GM13976 (cell line): ENCODE measurements around the gene ING1.
"Not testable (repeated sequence)": the region's sequence is repeated elsewhere in the genome, so short reads cannot be mapped to it uniquely, and the experiment has no call there.

Source experiments
- DNase-seq: peaks from one replicate; pipeline ENCODE4 v3.0.0; 2012; ENCODE audit warnings: low spot score
- in situ Hi-C: fragments of 300-500 bp; cut with MboI; formaldehyde crosslinking; loops from one replicate; pipeline ENCODE4 v1.12.0; 2022; ENCODE audit warnings: low sequenced_read_pairs, mixed read lengths, inconsistent platforms; ENCODE audit not compliant: unreplicated experiment
- TF ChIP-seq, protein P1 (sequence below): IDR thresholded peaks from 2 replicates; pipeline ENCODE4 v1.5.1; 2012; ENCODE audit warnings: borderline replicate concordance, mild to moderate bottlenecking; ENCODE audit not compliant: insufficient read depth; ENCODE audit errors: extremely low read depth, missing control alignments, control extremely low read depth

Gene ING1

DNA sequence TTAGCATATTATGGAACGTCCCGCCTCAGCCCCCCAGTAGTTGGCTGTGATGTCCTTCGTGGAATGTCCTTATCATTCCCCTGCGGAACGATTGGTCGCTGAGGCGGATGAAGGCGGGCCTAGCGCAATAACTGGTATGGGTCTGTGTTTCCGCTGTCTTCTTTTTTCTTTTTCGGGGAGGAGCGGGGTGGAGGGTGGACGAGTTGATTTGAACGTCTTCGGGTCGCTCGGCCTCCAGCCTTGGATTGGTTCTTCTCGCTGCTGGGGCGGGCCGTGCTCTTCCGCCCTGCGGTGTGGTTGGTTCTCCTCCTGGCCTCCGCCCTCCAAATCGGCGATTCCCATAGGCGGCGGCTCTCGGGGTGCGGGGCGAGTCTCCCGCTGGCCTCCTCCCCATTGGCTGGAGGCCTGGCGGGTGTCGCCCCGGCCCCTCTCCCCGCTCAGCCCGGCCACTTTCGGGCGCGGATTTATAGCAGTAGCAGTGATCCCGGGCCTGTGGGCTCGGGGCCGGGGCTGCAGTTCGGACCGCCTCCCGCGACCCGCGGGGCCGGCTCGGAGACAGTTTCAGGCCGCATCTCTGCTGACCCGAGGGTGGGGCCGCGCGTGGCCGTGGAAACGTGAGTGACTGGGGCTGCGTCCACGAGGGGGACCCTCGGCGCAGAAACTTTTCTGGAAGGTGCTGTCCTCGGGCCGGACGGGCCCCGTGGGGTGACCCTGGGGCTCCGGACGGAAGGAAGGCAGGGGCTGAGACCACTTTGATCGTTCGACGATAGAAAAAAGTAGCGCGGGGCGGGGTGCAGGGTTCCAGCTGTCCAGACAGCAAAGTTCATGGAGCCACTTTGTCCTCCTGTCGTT lies 2.1 kb downstream of the ING1 start:
- TF ChIP-seq, protein P1, sequence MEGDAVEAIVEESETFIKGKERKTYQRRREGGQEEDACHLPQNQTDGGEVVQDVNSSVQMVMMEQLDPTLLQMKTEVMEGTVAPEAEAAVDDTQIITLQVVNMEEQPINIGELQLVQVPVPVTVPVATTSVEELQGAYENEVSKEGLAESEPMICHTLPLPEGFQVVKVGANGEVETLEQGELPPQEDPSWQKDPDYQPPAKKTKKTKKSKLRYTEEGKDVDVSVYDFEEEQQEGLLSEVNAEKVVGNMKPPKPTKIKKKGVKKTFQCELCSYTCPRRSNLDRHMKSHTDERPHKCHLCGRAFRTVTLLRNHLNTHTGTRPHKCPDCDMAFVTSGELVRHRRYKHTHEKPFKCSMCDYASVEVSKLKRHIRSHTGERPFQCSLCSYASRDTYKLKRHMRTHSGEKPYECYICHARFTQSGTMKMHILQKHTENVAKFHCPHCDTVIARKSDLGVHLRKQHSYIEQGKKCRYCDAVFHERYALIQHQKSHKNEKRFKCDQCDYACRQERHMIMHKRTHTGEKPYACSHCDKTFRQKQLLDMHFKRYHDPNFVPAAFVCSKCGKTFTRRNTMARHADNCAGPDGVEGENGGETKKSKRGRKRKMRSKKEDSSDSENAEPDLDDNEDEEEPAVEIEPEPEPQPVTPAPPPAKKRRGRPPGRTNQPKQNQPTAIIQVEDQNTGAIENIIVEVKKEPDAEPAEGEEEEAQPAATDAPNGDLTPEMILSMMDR: no peak
- in situ Hi-C loops: no loop called here
- peak; percentile 96 for DNase-seq

DNA sequence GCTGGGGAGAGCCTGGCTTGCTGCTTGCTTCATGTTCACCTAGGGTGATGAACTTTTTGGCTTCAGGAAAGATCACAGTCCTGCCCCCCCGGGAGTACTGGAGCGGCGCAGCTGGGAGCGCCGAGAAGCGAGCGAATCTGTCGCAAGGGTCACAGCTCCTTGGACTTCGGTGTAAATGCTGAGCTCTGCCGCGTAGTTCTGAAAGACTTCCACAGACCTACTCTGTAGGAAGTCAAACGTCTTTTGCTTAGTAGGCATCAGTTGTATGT lies 2.7 kb downstream of the ING1 start:
- in situ Hi-C loops: no loop called here
- TF ChIP-seq, protein P1: no peak
- DNase-seq: no peak

DNA sequence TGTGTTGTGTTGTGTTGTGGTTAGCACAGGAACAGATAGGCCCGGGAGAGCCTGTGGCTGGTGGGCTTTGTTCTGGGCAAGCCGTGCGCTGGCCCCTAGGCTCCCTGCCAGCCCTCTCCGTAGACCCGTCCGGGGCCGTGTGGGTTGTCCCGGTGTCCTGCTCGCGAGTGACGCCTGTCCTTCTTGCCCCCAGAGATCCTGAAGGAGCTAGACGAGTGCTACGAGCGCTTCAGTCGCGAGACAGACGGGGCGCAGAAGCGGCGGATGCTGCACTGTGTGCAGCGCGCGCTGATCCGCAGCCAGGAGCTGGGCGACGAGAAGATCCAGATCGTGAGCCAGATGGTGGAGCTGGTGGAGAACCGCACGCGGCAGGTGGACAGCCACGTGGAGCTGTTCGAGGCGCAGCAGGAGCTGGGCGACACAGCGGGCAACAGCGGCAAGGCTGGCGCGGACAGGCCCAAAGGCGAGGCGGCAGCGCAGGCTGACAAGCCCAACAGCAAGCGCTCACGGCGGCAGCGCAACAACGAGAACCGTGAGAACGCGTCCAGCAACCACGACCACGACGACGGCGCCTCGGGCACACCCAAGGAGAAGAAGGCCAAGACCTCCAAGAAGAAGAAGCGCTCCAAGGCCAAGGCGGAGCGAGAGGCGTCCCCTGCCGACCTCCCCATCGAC lies 5.7 kb downstream of the ING1 start:
- in situ Hi-C loops: no loop called here
- DNase-seq: no peak
- TF ChIP-seq, protein P1: no peak

DNA sequence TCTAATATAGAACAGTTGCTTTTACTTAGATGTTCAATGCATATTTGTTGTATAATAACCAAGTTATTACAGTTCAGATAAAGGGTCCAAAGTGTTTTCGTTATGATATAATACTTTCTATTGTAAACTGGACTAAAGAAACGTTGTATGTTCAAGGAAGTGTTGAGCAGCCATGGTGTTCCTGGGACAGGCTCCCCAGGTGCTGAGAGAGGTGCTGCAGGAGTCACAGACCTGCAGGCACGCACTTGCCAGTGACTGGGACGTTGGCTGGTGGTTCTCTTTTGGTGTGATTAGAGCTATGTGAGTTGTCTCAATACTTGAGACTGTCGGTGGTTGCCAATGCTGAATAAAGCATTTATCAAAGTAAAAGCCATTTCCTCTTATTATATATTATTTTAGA lies 9.5 kb downstream of the ING1 start:
- in situ Hi-C loops: no loop called here
- DNase-seq: no peak
- TF ChIP-seq, protein P1: no peak

DNA sequence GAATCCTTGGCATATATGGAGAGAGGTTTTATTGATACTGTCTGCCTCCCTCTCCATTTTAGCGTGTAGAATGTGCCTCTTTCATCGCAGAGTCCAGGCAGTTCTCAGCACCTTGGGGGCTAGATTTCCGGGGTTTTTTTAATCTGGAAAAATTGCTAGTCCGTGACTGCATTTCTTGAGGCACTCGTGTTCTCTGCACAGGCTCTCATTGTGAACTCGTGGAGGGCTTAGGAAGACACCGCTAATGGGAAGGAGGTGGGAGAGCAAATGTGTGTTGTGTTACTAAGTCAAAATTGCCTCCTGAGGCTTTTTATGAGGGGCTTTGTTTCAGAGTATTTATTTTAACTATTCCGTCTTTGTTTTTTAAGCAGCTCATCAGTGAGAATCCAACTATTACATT lies 10.1 kb downstream of the ING1 start:
- in situ Hi-C loops: no loop called here
- TF ChIP-seq, protein P1: no peak
- no peak for DNase-seq

DNA sequence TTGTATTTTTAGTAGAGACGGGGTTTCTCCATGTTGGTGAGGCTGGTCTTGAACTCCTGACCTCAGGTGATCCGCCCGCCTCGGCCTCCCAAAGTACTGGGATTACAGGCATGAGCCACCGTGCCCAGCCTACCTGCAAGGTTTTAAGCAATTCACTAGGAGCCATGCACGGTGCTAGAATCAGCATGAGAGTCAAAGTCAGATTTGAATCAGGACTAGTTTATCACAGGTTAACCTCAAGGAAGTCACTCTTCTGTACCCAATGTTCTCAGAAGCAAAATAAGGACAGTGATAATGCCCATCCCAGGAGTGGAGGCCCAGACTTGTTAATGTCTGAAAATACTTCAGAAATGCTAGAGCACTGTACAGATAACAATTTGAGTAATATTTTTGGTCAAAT lies 12.7 kb downstream of the ING1 start:
- in situ Hi-C loops, DNase-seq: not testable (repeated sequence)

DNA sequence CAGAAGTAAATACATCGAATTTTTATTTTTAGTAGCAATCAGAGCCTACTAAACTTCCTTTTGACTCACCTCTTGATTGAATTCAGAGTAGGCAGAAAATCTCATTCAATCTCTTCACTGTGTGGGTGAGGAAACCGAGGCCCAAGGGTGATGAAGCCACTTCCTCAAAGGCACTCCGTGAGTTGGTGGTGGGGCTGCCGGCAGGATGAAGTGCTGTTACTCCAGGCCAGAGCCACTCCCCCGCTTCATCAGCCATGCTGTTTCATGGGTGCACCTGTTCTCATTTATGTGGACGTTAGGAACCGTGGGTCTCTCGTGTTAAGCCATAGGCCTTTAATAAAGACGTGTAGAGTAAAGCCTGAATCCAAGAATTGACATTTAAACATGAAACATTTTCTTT lies 13.2 kb downstream of the ING1 start:
- TF ChIP-seq, protein P1: no peak
- peak; percentile 47 for DNase-seq
- in situ Hi-C loops: no loop called here
